Amygdala (tissue), 56 donors: ENCODE results near the gene MEPE.
"Not testable (repeated sequence)": the region's sequence is repeated elsewhere in the genome, so short reads cannot be mapped to it uniquely, and the experiment has no call there.

ENCODE experiments used
- DNase-seq, 56 donors: peaks; one replicate each; lab custom pipeline; 2025; lab: John Stamatoyannopoulos, UW

The MEPE gene

DNA sequence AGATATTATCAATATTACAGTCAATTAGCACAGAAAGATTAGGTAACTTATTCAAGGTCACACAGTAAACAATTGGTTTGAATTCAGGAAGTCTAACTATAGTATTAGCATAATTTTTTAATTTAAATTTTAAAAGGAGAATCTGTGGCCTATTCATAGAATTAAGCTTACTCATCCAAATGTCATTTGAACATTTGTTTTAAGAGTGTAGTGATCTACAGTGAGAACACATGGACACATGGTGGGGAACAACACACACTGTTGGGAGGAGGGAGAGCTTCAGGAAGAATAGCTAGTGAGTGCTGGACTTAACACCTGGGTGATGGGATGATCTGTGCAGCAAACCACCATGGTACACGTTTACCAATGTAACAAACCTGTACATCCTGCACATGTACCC lies 48.3 kb downstream of the MEPE start:
- no peak for DNase-seq

DNA sequence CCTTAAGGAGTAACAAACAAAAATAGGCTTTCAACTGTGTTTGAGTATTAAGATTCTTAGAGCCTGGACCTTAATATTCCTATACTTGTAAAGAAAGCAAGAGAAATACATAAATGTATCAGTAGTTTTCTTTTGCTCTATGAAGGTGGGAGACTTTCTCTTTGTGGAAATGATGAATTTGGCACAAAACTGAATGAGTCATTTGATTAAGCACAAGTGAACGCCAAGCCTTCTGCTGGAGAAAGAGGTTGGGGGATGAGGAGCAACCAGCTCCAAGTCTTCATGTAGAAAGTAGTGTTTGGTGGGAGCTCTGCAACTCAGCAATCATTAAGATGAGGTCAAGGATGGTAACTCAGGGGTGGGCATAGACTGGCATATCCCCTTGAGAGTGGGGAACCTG lies 49.6 kb downstream of the MEPE start:
- DNase-seq = no peak

DNA sequence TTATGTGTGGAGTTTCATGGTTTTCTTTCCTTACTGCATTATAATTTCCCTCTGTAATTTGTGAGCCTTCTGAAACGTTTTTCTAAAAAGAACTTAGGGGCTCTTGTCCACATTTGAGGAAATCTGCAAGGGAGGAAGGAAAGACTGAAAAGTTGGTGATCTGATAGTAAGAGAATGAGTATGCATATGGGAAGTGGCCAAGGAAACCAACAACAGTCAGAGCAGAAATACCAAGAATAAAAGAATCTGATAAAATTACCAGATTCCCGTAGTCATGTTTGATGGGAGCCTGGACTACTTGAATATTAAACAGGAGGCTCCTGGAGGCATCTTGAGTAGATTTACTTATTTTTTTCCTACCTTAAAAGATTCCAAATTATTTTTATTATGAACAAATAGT lies 50.1 kb downstream of the MEPE start:
- DNase-seq = no peak

DNA sequence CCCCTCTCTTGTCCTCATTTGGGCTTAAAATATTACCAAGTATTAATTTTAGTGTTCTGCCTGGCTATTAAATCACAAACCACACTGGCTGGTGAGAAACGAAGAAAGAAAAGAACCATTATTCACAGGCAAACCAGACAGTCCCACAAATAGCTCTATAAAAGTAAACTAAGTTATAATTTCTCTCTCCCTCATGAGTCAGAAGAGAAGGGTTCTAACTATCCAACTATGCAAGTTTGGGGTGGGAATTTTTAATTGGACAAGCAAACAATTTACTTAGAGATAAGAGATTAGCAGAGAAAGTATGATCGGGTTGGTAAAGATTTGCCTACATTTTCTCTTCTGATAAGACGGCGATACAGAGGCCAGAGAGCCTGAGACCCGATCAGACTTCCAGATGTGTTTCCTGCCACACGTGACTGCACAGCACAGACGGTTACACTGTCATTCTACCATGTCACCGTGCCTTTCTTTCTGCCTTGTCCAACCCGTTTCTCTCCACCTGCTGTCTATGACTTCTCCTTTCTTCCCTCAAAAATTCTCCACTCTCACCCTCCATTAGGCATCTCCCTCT lies 52.3 kb downstream of the MEPE start:
- DNase-seq = no peak

DNA sequence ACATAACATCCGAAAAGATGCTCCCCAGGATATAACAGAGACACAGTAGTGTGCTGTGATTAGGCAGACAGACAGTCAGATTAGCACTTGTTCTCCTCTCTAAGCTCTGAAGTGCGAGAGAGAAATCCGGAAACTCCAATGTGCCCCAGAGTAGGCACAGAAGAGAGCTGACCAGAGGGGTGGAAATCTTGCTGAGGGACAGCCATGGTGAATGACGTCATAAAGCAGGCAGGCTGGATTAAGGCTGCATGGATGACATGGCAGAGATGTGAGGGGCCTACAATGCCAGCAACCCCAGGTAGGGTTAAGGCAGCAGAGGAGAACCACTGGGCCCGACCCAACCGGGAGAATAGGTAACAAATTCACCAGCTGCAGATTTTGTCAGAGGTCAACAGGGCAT lies 53.3 kb downstream of the MEPE start:
- DNase-seq = no peak

DNA sequence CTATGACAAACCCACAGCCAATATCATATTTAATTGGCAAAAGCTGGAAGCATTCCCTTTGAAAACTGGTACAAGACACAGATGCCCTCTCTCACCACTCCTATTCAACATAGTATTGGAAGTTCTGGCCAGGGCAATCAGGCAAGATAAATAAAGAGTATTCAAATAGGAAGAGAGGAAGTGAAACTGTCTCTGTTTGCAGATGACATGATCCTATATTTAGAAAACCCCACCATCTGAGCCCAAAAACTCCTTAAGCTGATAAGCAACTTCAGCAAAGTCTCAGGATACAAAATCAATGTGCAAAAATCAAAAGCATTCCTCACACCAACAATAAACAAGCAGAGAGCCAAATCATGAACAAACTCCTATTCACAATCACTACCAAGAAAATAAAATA lies 58.0 kb downstream of the MEPE start:
- not testable (repeated sequence) for DNase-seq

DNA sequence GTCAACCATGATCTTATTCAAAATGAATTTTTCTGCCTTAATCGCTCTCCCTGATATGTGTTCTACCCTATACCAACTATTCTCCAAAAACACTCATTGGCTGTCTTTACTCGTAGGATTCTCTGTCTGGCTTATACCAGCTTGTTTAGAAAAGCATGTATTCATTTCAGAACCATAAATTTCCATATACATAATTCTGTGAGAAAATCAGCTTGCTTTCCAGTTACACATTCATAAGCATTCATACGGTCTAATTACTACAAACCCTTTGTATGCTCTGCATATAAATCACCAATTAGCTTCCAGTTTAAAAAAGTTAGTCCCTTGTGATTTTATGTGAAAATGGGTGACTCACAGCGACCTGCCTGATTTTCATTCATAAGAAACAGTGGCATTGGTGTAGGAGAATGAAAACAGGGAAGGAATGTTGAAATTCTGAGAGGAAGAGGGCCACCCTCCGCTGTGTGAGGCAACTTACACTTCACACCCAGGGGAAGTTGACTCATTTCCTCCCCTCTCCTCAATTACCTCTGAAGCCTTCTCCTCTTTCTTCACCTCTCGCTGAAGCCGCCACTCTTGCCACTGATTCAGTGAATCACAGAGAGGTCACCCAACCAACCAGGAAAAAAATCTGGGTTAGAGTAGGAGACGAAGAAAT lies 63.3 kb downstream of the MEPE start:
- peak in 8 of 56 donors; percentile 2 to 33 (median 15) for DNase-seq
